ENCODE results near the gene RALGPS1. TPM values are rescaled to one million over a fixed set of nuclear protein-coding genes. Genes with fewer than 3 reads are reported as not detected.
A peak's percentile ranks its signal among the peaks of the same experiment; 100 is the strongest.

Gene RALGPS1
- total and polyA plus RNA-seq, 5 donors from 2014 or later: 1.8 to 10.3 (median 3.3) TPM

GRCh38 chr9:126927419-126927818 is 12.8 kb downstream of the RALGPS1 start:
- H3K27me3 ChIP-seq (ENCODE audit: control insufficient read depth, insufficient read depth, low read length): peaks cover 4% of the 10 kb centered on the region
- no peaks in the 10 kb centered on the region for H3K9me3 ChIP-seq (ENCODE audit: control insufficient read depth in 2 of 2, low read length in 2 of 2)
- Mint-ChIP-seq H3K27me3 (peaks cover 4% of the 10 kb centered on the region), H3K27ac (no peak overlapping the region), H3K4me1 (peaks cover 0 to 4% (median 0%) of the 10 kb centered on the region in 4 donors), H3K4me3 (no peak overlapping the region), H3K9me3 (no peaks in the 10 kb centered on the region), H3K36me3 (no peaks in the 10 kb centered on the region)
- no peak overlapping the region for H3K4me3 ChIP-seq (ENCODE audit: low read depth, low read length)
- ATAC-seq (ENCODE audit: low read depth in 2 of 2) (no peak), DNase-seq (no peak)
- H3K36me3 ChIP-seq (ENCODE audit: control insufficient read depth, insufficient read depth, low read length): no peaks in the 10 kb centered on the region
- H3K27ac ChIP-seq (ENCODE audit: insufficient read depth, low read length, poor library complexity, severe bottlenecking): no peak overlapping the region
- H3K4me1 ChIP-seq (ENCODE audit: control insufficient read depth, insufficient read depth, low read length, poor library complexity, severe bottlenecking): no peaks in the 10 kb centered on the region

GRCh38 chr9:126932871-126933321 is 18.3 kb downstream of the RALGPS1 start:
- Mint-ChIP-seq H3K36me3 (no peaks in the 10 kb centered on the region), H3K9me3 (no peaks in the 10 kb centered on the region), H3K4me1 (peaks cover 0 to 4% (median 0%) of the 10 kb centered on the region in 4 donors), H3K4me3 (no peak overlapping the region), H3K27me3 (peaks cover 8% of the 10 kb centered on the region), H3K27ac (no peak overlapping the region)
- Histone ChIP-seq H3K27me3 (ENCODE audit: control insufficient read depth, insufficient read depth, low read length) (peaks cover 3% of the 10 kb centered on the region), H3K27ac (ENCODE audit: insufficient read depth, low read length, poor library complexity, severe bottlenecking) (no peak overlapping the region), H3K9me3 (ENCODE audit: control insufficient read depth in 2 of 2, low read length in 2 of 2) (no peaks in the 10 kb centered on the region), H3K4me3 (ENCODE audit: low read depth, low read length) (no peak overlapping the region), H3K4me1 (ENCODE audit: control insufficient read depth, insufficient read depth, low read length, poor library complexity, severe bottlenecking) (no peaks in the 10 kb centered on the region), H3K36me3 (ENCODE audit: control insufficient read depth, insufficient read depth, low read length) (no peaks in the 10 kb centered on the region)
- ATAC-seq (ENCODE audit: low read depth in 2 of 2) (no peak), DNase-seq (no peak)

GRCh38 chr9:126933334-126933980 is 18.9 kb downstream of the RALGPS1 start:
- Histone ChIP-seq H3K4me3 (ENCODE audit: low read depth, low read length) (no peak overlapping the region), H3K36me3 (ENCODE audit: control insufficient read depth, insufficient read depth, low read length) (no peaks in the 10 kb centered on the region), H3K4me1 (ENCODE audit: control insufficient read depth, insufficient read depth, low read length, poor library complexity, severe bottlenecking) (no peaks in the 10 kb centered on the region), H3K27me3 (ENCODE audit: control insufficient read depth, insufficient read depth, low read length) (no peaks in the 10 kb centered on the region), H3K9me3 (ENCODE audit: control insufficient read depth in 2 of 2, low read length in 2 of 2) (no peaks in the 10 kb centered on the region), H3K27ac (ENCODE audit: insufficient read depth, low read length, poor library complexity, severe bottlenecking) (no peak overlapping the region)
- H3K4me3 Mint-ChIP-seq: no peak overlapping the region
- DNase-seq: no peak
- no peaks in the 10 kb centered on the region for H3K36me3 Mint-ChIP-seq
- ATAC-seq (ENCODE audit: low read depth in 2 of 2): no peak
- peaks cover 0 to 4% (median 0%) of the 10 kb centered on the region in 4 donors for H3K4me1 Mint-ChIP-seq
- H3K27me3 Mint-ChIP-seq: peaks cover 8% of the 10 kb centered on the region
- peak overlapping the region in 1 of 3 donors; percentile 72 for H3K27ac Mint-ChIP-seq
- H3K9me3 Mint-ChIP-seq: no peaks in the 10 kb centered on the region

GRCh38 chr9:126934441-126934840 is 19.9 kb downstream of the RALGPS1 start:
- H3K27ac Mint-ChIP-seq: no peak overlapping the region
- Histone ChIP-seq H3K9me3 (ENCODE audit: control insufficient read depth in 2 of 2, low read length in 2 of 2) (no peaks in the 10 kb centered on the region), H3K4me3 (ENCODE audit: low read depth, low read length) (no peak overlapping the region), H3K4me1 (ENCODE audit: control insufficient read depth, insufficient read depth, low read length, poor library complexity, severe bottlenecking) (no peaks in the 10 kb centered on the region), H3K36me3 (ENCODE audit: control insufficient read depth, insufficient read depth, low read length) (no peaks in the 10 kb centered on the region), H3K27me3 (ENCODE audit: control insufficient read depth, insufficient read depth, low read length) (no peaks in the 10 kb centered on the region), H3K27ac (ENCODE audit: insufficient read depth, low read length, poor library complexity, severe bottlenecking) (no peak overlapping the region)
- peaks cover 8% of the 10 kb centered on the region for H3K27me3 Mint-ChIP-seq
- DNase-seq: no peak
- no peaks in the 10 kb centered on the region for H3K36me3 Mint-ChIP-seq
- H3K4me3 Mint-ChIP-seq: no peak overlapping the region
- no peak for ATAC-seq (ENCODE audit: low read depth in 2 of 2)
- H3K4me1 Mint-ChIP-seq: peaks cover 0 to 2% (median 0%) of the 10 kb centered on the region in 4 donors
- no peaks in the 10 kb centered on the region for H3K9me3 Mint-ChIP-seq

- H3K9me3 ChIP-seq (ENCODE audit: control insufficient read depth in 2 of 2, low read length in 2 of 2): no peaks in the 10 kb centered on the region
- Mint-ChIP-seq H3K4me1 (peaks cover 0 to 5% (median 3%) of the 10 kb centered on the region in 4 donors), H3K27ac (no peak overlapping the region), H3K4me3 (no peak overlapping the region), H3K9me3 (no peaks in the 10 kb centered on the region), H3K36me3 (no peaks in the 10 kb centered on the region), H3K27me3 (peaks cover 12% of the 10 kb centered on the region)
- no peaks in the 10 kb centered on the region for H3K27me3 ChIP-seq (ENCODE audit: control insufficient read depth, insufficient read depth, low read length)
- no peaks in the 10 kb centered on the region for H3K36me3 ChIP-seq (ENCODE audit: control insufficient read depth, insufficient read depth, low read length)
- no peak overlapping the region for H3K4me3 ChIP-seq (ENCODE audit: low read depth, low read length)
- DNase-seq (no peak), ATAC-seq (ENCODE audit: low read depth in 2 of 2) (no peak)
- no peak overlapping the region for H3K27ac ChIP-seq (ENCODE audit: insufficient read depth, low read length, poor library complexity, severe bottlenecking)
- no peaks in the 10 kb centered on the region for H3K4me1 ChIP-seq (ENCODE audit: control insufficient read depth, insufficient read depth, low read length, poor library complexity, severe bottlenecking)
Observed at GRCh38 chr9:126935630-126936029, 21.0 kb downstream of the RALGPS1 start.

GRCh38 chr9:126937444-126937843 is 22.9 kb downstream of the RALGPS1 start:
- Mint-ChIP-seq H3K9me3 (no peaks in the 10 kb centered on the region), H3K4me3 (no peak overlapping the region), H3K27me3 (peaks cover 18% of the 10 kb centered on the region), H3K27ac (no peak overlapping the region), H3K36me3 (no peaks in the 10 kb centered on the region), H3K4me1 (peaks cover 0 to 8% (median 5%) of the 10 kb centered on the region in 4 donors)
- no peaks in the 10 kb centered on the region for H3K9me3 ChIP-seq (ENCODE audit: control insufficient read depth in 2 of 2, low read length in 2 of 2)
- H3K36me3 ChIP-seq (ENCODE audit: control insufficient read depth, insufficient read depth, low read length): no peaks in the 10 kb centered on the region
- ATAC-seq (ENCODE audit: low read depth in 2 of 2): no peak
- H3K27ac ChIP-seq (ENCODE audit: insufficient read depth, low read length, poor library complexity, severe bottlenecking): no peak overlapping the region
- DNase-seq: no peak
- H3K27me3 ChIP-seq (ENCODE audit: control insufficient read depth, insufficient read depth, low read length): no peaks in the 10 kb centered on the region
- H3K4me3 ChIP-seq (ENCODE audit: low read depth, low read length): no peak overlapping the region
- no peaks in the 10 kb centered on the region for H3K4me1 ChIP-seq (ENCODE audit: control insufficient read depth, insufficient read depth, low read length, poor library complexity, severe bottlenecking)

GRCh38 chr9:126938327-126938726 is 23.7 kb downstream of the RALGPS1 start:
- H3K4me1 Mint-ChIP-seq: peaks cover 0 to 8% (median 5%) of the 10 kb centered on the region in 4 donors
- H3K27ac Mint-ChIP-seq: no peak overlapping the region
- H3K9me3 Mint-ChIP-seq: no peaks in the 10 kb centered on the region

GRCh38 chr9:126939821-126940221 is 25.2 kb downstream of the RALGPS1 start:
- no peak for ATAC-seq (ENCODE audit: low read depth in 2 of 2)
- Histone ChIP-seq H3K36me3 (ENCODE audit: control insufficient read depth, insufficient read depth, low read length) (no peaks in the 10 kb centered on the region), H3K4me1 (ENCODE audit: control insufficient read depth, insufficient read depth, low read length, poor library complexity, severe bottlenecking) (no peaks in the 10 kb centered on the region), H3K27ac (ENCODE audit: insufficient read depth, low read length, poor library complexity, severe bottlenecking) (no peak overlapping the region), H3K4me3 (ENCODE audit: low read depth, low read length) (no peak overlapping the region), H3K27me3 (ENCODE audit: control insufficient read depth, insufficient read depth, low read length) (no peaks in the 10 kb centered on the region), H3K9me3 (ENCODE audit: control insufficient read depth in 2 of 2, low read length in 2 of 2) (no peaks in the 10 kb centered on the region)
- Mint-ChIP-seq H3K27me3 (peaks cover 13% of the 10 kb centered on the region), H3K4me1 (peaks cover 0 to 8% (median 5%) of the 10 kb centered on the region in 4 donors), H3K27ac (no peak overlapping the region), H3K36me3 (no peaks in the 10 kb centered on the region), H3K4me3 (no peak overlapping the region), H3K9me3 (no peaks in the 10 kb centered on the region)
- DNase-seq: no peak

More at GRCh38 chr9:126938327-126938726, 23.7 kb downstream of the RALGPS1 start:
- Mint-ChIP-seq H3K4me3 (no peak overlapping the region), H3K27me3 (peaks cover 18% of the 10 kb centered on the region), H3K36me3 (no peaks in the 10 kb centered on the region)
- Histone ChIP-seq H3K4me3 (ENCODE audit: low read depth, low read length) (no peak overlapping the region), H3K27me3 (ENCODE audit: control insufficient read depth, insufficient read depth, low read length) (no peaks in the 10 kb centered on the region), H3K27ac (ENCODE audit: insufficient read depth, low read length, poor library complexity, severe bottlenecking) (no peak overlapping the region), H3K4me1 (ENCODE audit: control insufficient read depth, insufficient read depth, low read length, poor library complexity, severe bottlenecking) (no peaks in the 10 kb centered on the region), H3K9me3 (ENCODE audit: control insufficient read depth in 2 of 2, low read length in 2 of 2) (no peaks in the 10 kb centered on the region), H3K36me3 (ENCODE audit: control insufficient read depth, insufficient read depth, low read length) (no peaks in the 10 kb centered on the region)
- ATAC-seq (ENCODE audit: low read depth in 2 of 2): no peak
- DNase-seq: no peak

Data from CD4-positive, CD25-positive, alpha-beta regulatory T cell (primary cell).